Measurements from ENCODE around the gene NLRC3. TPM values are rescaled to one million over a fixed set of nuclear protein-coding genes. Genes with fewer than 3 reads are reported as not detected.

The NLRC3 gene, protein sequence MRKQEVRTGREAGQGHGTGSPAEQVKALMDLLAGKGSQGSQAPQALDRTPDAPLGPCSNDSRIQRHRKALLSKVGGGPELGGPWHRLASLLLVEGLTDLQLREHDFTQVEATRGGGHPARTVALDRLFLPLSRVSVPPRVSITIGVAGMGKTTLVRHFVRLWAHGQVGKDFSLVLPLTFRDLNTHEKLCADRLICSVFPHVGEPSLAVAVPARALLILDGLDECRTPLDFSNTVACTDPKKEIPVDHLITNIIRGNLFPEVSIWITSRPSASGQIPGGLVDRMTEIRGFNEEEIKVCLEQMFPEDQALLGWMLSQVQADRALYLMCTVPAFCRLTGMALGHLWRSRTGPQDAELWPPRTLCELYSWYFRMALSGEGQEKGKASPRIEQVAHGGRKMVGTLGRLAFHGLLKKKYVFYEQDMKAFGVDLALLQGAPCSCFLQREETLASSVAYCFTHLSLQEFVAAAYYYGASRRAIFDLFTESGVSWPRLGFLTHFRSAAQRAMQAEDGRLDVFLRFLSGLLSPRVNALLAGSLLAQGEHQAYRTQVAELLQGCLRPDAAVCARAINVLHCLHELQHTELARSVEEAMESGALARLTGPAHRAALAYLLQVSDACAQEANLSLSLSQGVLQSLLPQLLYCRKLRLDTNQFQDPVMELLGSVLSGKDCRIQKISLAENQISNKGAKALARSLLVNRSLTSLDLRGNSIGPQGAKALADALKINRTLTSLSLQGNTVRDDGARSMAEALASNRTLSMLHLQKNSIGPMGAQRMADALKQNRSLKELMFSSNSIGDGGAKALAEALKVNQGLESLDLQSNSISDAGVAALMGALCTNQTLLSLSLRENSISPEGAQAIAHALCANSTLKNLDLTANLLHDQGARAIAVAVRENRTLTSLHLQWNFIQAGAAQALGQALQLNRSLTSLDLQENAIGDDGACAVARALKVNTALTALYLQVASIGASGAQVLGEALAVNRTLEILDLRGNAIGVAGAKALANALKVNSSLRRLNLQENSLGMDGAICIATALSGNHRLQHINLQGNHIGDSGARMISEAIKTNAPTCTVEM
- 1 to 10 TPM in 2 of 3 donors, under 1 TPM in 1; 0.64 to 1.6 (median 1.3) TPM for total RNA-seq

DNA sequence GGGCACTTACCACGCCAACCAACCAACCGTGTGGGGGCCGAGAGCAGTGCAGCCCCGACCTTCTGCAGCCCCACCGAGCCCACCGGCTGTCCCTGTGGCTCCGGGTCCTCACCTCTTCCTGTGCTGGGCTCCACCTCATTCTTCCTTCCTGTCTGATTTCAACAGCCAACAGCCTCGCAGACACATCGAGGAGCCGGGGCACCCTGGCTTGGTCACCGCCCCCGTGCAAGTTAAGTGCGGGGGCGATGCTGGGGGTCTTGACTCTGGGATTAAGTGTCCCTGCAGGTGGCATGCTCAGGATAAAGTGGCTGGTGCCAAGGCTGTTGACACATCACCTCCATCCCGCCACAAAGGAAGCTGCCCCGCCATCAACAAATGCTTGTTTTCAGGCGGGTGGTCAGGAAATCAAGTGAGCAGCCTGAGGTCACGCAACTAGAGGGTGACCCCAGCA is at the start of gene NLRC3:
Gene NLRC3 (minus strand): TSS at position 102 of the 451 bp plus-strand sequence. CDS start 12,367 bp downstream, outside the sequence.
- no peak for DNase-seq (ENCODE audit: low spot score in 2 of 2)
- intact Hi-C loops (cut with DNase I; ENCODE audit: low total_unique reads): no loop called here
- Histone ChIP-seq H3K9me3 (no peaks in the 10 kb centered on the region), H3K4me3 (peak within 1 kb of the TSS in 2 of 3 donors; percentile 13 to 19), H3K27me3 (no peaks in the 10 kb centered on the region), H3K36me3 (no peaks in the 10 kb centered on the region), H3K27ac (no peak within 1 kb of the TSS), H3K4me1 (no peaks in the 10 kb centered on the region)
- TF ChIP-seq, protein P1, sequence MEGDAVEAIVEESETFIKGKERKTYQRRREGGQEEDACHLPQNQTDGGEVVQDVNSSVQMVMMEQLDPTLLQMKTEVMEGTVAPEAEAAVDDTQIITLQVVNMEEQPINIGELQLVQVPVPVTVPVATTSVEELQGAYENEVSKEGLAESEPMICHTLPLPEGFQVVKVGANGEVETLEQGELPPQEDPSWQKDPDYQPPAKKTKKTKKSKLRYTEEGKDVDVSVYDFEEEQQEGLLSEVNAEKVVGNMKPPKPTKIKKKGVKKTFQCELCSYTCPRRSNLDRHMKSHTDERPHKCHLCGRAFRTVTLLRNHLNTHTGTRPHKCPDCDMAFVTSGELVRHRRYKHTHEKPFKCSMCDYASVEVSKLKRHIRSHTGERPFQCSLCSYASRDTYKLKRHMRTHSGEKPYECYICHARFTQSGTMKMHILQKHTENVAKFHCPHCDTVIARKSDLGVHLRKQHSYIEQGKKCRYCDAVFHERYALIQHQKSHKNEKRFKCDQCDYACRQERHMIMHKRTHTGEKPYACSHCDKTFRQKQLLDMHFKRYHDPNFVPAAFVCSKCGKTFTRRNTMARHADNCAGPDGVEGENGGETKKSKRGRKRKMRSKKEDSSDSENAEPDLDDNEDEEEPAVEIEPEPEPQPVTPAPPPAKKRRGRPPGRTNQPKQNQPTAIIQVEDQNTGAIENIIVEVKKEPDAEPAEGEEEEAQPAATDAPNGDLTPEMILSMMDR (IDR thresholded peaks at IDR 0.05): no peak
- TF ChIP-seq POLR2A (IDR thresholded peaks at IDR 0.05) (no peak), POLR2AphosphoS5 (IDR thresholded peaks at IDR 0.05) (no peak)

DNA sequence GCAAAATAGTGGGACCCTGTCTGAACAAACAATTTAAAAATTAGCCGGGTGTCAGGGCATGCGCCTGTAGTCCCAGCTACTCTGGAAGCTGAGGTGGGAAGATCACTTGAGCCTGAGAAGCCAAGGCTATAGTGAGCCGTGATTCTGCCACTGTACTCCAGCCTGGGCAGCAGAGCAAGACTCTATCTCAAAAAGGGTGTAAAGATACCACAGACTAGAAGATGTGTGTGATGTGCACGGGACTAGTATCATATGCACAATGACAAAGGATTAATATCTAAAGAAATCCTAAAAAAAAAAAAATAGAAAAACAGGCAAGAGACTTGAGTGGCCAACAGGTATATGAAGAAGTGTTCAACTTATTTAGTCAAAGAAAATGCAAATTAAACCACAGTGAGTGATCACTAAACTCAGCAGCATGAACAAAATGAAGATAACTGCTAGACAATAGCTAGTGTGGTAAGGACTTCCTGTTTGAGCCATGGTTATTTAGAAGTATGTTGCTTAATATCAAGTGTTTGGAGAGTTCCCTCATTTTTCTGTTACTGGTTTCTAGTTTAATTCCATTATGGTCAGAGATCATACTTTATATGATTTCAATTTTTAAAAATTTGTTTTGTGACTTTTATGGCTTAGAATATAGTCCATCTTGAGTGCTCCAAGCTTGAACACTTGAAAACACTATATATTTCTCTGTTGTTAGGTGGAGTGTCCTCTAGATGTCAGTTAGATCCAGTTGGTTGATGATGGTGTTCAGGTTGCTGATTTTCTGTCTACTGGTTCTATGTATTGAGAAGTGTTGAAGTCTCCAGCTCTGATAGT is 48.9 kb upstream of the NLRC3 start:
- DNase-seq (ENCODE audit: low spot score in 2 of 2): no peak
- no peaks in the 10 kb centered on the region for H3K9me3 ChIP-seq
- no peak overlapping the region for H3K27ac ChIP-seq
- TF ChIP-seq POLR2AphosphoS5 (IDR thresholded peaks at IDR 0.05): no peak
- TF ChIP-seq POLR2A (IDR thresholded peaks at IDR 0.05): no peak
- TF ChIP-seq, protein P1 (IDR thresholded peaks at IDR 0.05): no peak
- H3K27me3 ChIP-seq: no peaks in the 10 kb centered on the region
- intact Hi-C loops (cut with DNase I; ENCODE audit: low total_unique reads): no loop called here
- no peak overlapping the region for H3K4me3 ChIP-seq
- no peaks in the 10 kb centered on the region for H3K36me3 ChIP-seq
- no peaks in the 10 kb centered on the region for H3K4me1 ChIP-seq

DNA sequence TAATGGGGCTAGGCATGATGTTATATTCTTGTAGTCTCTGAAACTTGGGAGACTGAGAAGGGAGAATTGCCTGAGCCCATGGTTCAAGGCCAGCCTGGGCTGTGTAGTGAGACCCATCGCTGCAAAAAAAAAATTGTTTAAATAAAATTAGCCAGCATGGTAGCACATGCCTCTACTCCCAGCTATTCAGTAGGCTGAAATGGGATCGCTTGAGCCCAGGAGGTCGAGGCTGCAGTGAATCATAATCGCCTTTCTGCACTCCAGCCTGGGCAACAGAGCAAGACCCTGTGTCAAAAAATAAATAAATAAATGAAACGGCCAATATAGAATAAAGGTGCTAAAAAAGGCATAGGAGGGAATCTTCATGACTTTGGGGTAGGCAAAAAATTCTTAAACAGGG is 48.1 kb upstream of the NLRC3 start:
- Histone ChIP-seq H3K27ac (no peak overlapping the region), H3K4me3 (no peak overlapping the region), H3K36me3 (no peaks in the 10 kb centered on the region), H3K27me3 (no peaks in the 10 kb centered on the region), H3K9me3 (no peaks in the 10 kb centered on the region), H3K4me1 (no peaks in the 10 kb centered on the region)
- DNase-seq (ENCODE audit: low spot score in 2 of 2): no peak
- TF ChIP-seq, protein P1 (IDR thresholded peaks at IDR 0.05): no peak
- intact Hi-C loops (cut with DNase I; ENCODE audit: low total_unique reads): no loop called here

GRCh38 chr16:3623642-3624041 is 46.4 kb upstream of the NLRC3 start:
- no peaks in the 10 kb centered on the region for H3K36me3 ChIP-seq
- intact Hi-C loops (cut with DNase I; ENCODE audit: low total_unique reads): no loop called here
- TF ChIP-seq POLR2AphosphoS5 (IDR thresholded peaks at IDR 0.05) (no peak), POLR2A (IDR thresholded peaks at IDR 0.05) (no peak)
- TF ChIP-seq, protein P1 (IDR thresholded peaks at IDR 0.05): no peak
- no peak overlapping the region for H3K27ac ChIP-seq
- no peaks in the 10 kb centered on the region for H3K27me3 ChIP-seq
- no peaks in the 10 kb centered on the region for H3K4me1 ChIP-seq
- H3K4me3 ChIP-seq: no peak overlapping the region
- no peak for DNase-seq (ENCODE audit: low spot score in 2 of 2)
- H3K9me3 ChIP-seq: no peaks in the 10 kb centered on the region

Measured in breast epithelium (tissue), 4 donors.